SK-N-SH (cell line): Measurements from ENCODE around the gene LEO1.

Experiments used
- CTCF ChIP-seq: fragments of 200-600 bp; sonication (generic); IDR thresholded peaks from 2 replicates; pipeline ENCODE4 v1.6.1; 2017; ENCODE audit warnings: antibody characterized with exemption, mild to moderate bottlenecking, moderate library complexity
- EP300 ChIP-seq, 2 experiments: IDR thresholded peaks; 2 replicates each; pipeline versions ENCODE4 v1.4.0 to v1.6.1; 2012; ENCODE audit warnings: borderline replicate concordance in 1 of 2, low read depth in 1 of 2, low read length in 1 of 2
- GABPA ChIP-seq: IDR thresholded peaks from 2 replicates; pipeline ENCODE4 v1.4.0; 2012; ENCODE audit warnings: low read depth, mild to moderate bottlenecking
- GATA2 ChIP-seq: sonication (generic); formaldehyde crosslinking; IDR thresholded peaks from 2 replicates; pipeline ENCODE4 v1.5.0; 2020; ENCODE audit warnings: mild to moderate bottlenecking, missing genetic modification reagents
- MAX ChIP-seq: IDR thresholded peaks from 2 replicates; pipeline ENCODE4 v1.4.0; 2012; ENCODE audit warnings: low read depth
- PBX3 ChIP-seq: IDR thresholded peaks from 2 replicates; pipeline ENCODE4; 2012
- POLR2AphosphoS5 ChIP-seq: IDR thresholded peaks from 2 replicates; pipeline ENCODE4 v1.6.1; 2012; ENCODE audit warnings: low read depth, low read length
- RXRA ChIP-seq: IDR thresholded peaks from 2 replicates; pipeline ENCODE4 v1.4.0; 2012; ENCODE audit warnings: low read depth, mild to moderate bottlenecking, borderline replicate concordance
- YY1 ChIP-seq: IDR thresholded peaks from 2 replicates; pipeline ENCODE4 v1.4.0; 2012; ENCODE audit warnings: low read depth, mild to moderate bottlenecking

DNA sequence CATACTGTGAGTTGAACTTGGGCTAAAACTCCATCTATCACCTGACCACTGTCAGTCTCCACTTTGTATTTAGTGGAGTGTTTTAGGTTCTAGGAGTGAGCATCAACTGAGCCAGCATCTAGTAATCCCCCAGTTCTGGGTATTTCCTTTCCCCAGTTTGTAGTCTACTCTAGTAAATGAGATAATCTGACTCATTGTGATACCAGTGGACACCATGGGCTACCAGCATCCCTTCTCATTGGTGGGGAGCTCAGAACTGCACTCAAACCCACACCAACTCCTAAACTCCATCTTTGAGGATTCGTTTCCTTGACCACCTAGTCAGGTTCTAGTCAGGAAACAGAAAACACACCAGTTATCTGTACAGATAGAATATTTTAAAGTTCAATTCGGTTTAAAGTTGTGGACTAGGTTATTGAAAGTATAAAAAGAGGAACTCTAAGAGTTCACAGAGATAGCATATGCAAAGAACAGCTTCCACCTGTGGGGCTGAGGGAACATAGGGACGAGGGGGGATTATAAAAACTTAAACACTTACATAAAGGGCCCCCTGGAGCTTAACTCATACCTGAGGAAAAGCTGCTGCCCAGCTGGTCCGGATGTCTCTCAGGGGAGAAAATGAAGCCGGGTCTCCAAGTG, 36.0 kb downstream of the LEO1 start:
- TF ChIP-seq EP300 (IDR thresholded peaks at IDR 0.05; ENCODE audit: borderline replicate concordance in 1 of 2, low read depth in 1 of 2, low read length in 1 of 2) (no peak), GABPA (no peak), CTCF (no peak), RXRA (no peak), GATA2 (CRISPR knock-in tag) (no peak), POLR2AphosphoS5 (peak; percentile 10; the same call in 1 of the 2 replicates), YY1 (no peak), PBX3 (no peak), MAX (no peak)
